Measurements from ENCODE around the gene MXD1.

- TF ChIP-seq ZBTB33 (IDR thresholded peaks at IDR 0.05) (no peak), CTCF (IDR thresholded peaks at IDR 0.05; ENCODE audit: low read depth, low read length, missing input control) (no peak), ATF3 (IDR thresholded peaks at IDR 0.05) (no peak), FOXA1 (IDR thresholded peaks at IDR 0.05) (no peak), EGR1 (IDR thresholded peaks at IDR 0.05; ENCODE audit: low read depth in 2 of 2) (no peak), SP1 (IDR thresholded peaks at IDR 0.05) (no peak)
These were observed 57.9 kb downstream of the MXD1 start for GRCh38 chr2:69972822-69973221.

All from liver (tissue), 3 donors.